GM06990 (cell line): ENCODE measurements around the gene PRTFDC1.

Source experiments
- DNase-seq: peaks from one replicate; pipeline ENCODE4 v3.0.0-alpha.2; 2011; ENCODE audit not compliant: insufficient read length; ENCODE audit errors: extremely low read depth
- H3K27me3 ChIP-seq: replicated peaks from 2 replicates; pipeline ENCODE4 v1.6.0; 2011; ENCODE audit warnings: low read length; ENCODE audit not compliant: control insufficient read depth, insufficient read depth
- H3K36me3 ChIP-seq: 2 replicates; pipeline ENCODE4 v1.5.1; 2011; ENCODE audit warnings: low read length; ENCODE audit not compliant: control insufficient read depth, insufficient read depth
- H3K4me3 ChIP-seq: replicated peaks from 2 replicates; pipeline ENCODE4 v1.5.1; 2011; ENCODE audit warnings: low read depth, mild to moderate bottlenecking, control low read depth, low read length
- TF ChIP-seq, protein P1 (sequence below): IDR thresholded peaks from 2 replicates; pipeline ENCODE4 v1.5.1; 2011; ENCODE audit warnings: low read length, control low read depth, mild to moderate bottlenecking, inconsistent platforms; ENCODE audit not compliant: insufficient read depth, poor library complexity, severe bottlenecking

The PRTFDC1 gene

DNA sequence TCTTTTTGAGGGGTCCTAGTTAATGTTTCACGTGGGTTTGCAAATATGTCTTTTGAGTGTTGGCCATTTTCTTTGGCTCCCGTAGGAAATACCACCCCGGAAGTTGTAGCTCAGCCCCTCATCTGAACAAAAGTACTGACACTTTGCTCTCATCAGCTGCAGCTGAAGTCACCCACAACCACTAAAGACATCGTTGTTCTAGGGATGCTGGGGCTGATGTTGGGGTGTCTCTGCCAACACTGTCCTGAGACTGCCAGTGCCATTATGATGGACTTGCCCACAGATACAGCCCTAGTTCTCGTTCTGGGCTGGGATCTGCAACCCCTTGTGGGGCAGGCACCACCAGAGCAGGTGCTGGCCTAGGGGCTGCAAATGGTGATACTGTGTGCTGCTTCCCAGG lies 146.1 kb downstream of the PRTFDC1 start:
- no peak overlapping the region for H3K4me3 ChIP-seq
- H3K36me3 ChIP-seq, result no peaks in the 10 kb centered on the region
- TF ChIP-seq, protein P1, sequence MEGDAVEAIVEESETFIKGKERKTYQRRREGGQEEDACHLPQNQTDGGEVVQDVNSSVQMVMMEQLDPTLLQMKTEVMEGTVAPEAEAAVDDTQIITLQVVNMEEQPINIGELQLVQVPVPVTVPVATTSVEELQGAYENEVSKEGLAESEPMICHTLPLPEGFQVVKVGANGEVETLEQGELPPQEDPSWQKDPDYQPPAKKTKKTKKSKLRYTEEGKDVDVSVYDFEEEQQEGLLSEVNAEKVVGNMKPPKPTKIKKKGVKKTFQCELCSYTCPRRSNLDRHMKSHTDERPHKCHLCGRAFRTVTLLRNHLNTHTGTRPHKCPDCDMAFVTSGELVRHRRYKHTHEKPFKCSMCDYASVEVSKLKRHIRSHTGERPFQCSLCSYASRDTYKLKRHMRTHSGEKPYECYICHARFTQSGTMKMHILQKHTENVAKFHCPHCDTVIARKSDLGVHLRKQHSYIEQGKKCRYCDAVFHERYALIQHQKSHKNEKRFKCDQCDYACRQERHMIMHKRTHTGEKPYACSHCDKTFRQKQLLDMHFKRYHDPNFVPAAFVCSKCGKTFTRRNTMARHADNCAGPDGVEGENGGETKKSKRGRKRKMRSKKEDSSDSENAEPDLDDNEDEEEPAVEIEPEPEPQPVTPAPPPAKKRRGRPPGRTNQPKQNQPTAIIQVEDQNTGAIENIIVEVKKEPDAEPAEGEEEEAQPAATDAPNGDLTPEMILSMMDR, result no peak
- DNase-seq, result no peak
- no peaks in the 10 kb centered on the region for H3K27me3 ChIP-seq

DNA sequence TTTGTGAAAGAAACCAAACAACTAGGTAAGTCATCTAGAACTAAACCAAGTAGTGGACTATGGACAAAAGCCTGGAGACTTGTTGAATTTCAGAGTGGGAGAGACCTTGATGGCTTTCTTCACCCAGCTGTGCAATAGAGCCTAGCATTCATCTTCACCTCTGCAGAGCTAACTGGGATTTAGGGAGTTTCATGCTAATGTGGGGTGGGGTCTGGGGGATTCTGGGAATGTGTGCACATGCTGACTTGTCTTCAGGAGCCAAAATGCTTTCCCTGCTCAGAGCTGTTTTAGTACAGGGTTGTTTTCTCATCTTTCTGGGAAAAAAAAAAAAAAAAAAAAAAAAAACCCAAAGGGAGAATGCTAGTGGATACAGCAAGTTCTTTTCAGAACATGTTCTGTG lies 147.4 kb downstream of the PRTFDC1 start:
- Histone ChIP-seq H3K4me3 (no peak overlapping the region), H3K27me3 (no peaks in the 10 kb centered on the region), H3K36me3 (no peaks in the 10 kb centered on the region)
- no peak for DNase-seq
- TF ChIP-seq, protein P1, result no peak

DNA sequence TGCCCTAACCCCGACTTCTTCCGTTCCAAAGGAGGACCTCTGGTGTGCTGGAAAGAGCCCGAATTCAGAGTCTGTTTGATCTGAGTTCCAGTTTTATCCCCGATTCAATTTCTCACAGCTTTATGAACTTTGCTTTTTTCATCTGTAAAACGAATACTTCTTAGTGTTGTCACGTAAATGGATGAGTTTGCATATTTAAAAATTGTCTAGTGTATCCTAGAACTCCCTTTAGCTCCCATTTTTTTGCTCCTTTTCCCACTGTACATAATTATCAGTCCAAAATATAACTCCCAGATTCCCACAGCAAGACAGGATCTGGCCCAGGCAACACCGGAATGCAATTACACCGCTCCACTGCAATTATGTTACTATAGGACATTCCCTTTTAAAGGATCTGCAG lies 148.0 kb downstream of the PRTFDC1 start:
- no peak overlapping the region for H3K4me3 ChIP-seq
- DNase-seq, result no peak
- no peaks in the 10 kb centered on the region for H3K36me3 ChIP-seq
- TF ChIP-seq, protein P1, result no peak
- no peaks in the 10 kb centered on the region for H3K27me3 ChIP-seq

DNA sequence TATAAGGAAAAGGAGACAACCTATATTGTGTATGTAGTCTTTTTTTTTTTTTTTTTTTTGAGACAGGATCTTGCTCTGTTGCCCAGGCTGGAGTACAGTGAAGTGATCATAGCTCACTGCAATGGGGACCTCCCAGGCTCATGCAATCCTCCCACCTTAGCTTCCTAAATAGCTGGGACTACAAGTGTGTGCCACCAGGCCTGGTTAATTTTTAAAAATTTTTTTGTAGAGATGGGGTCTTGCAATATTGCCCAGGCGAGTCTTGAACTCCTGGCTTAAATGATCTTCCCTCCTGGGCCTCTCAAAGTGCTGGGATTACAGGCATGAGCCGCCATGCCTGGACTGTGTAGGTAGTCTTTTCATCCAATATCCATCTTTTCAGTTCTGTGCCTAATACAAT lies 150.0 kb downstream of the PRTFDC1 start:
- H3K27me3 ChIP-seq, result no peaks in the 10 kb centered on the region
- H3K4me3 ChIP-seq, result no peak overlapping the region
- no peaks in the 10 kb centered on the region for H3K36me3 ChIP-seq
- DNase-seq, result no peak
- TF ChIP-seq, protein P1, result no peak

- Histone ChIP-seq H3K4me3 (no peak overlapping the region), H3K36me3 (no peaks in the 10 kb centered on the region), H3K27me3 (no peaks in the 10 kb centered on the region)
- TF ChIP-seq, protein P1, result no peak
- no peak for DNase-seq
These were observed 151.5 kb downstream of the PRTFDC1 start for GRCh38 chr10:24800861-24801260.
